HG03565 (cell line): ENCODE data around the gene OBP2B.
"Not testable (repeated sequence)": the region's sequence is repeated elsewhere in the genome, so short reads cannot be mapped to it uniquely, and the experiment has no call there.

Source experiments
- ATAC-seq: cut with Tn5 transposase; IDR thresholded peaks from one replicate; pipeline ENCODE4 v1.9.1; 2021; ENCODE audit warnings: mild to moderate bottlenecking, moderate library complexity; ENCODE audit not compliant: unreplicated experiment

Gene OBP2B, protein sequence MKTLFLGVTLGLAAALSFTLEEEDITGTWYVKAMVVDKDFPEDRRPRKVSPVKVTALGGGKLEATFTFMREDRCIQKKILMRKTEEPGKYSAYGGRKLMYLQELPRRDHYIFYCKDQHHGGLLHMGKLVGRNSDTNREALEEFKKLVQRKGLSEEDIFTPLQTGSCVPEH

DNA sequence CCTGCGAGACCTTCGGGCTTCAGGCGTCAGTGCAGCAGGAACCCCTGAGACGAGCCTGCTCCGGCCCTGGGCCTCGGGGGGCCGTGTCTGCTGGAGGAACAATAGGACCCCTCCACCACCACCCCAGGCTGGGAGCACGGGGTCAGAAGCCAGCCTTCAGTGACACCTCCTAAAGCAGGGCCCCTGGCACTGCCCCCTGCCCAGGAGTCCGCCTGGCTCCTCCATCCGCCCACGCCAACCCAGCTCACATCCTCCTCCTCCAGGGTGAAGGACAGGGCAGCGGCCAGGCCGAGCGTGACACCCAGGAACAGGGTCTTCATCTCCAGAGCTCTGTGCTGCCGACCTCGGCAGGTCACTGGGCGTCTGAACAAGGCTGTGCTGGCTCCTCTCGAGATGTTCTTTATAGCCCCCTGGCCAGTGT is at the start of gene OBP2B:
OBP2B (minus strand) TSS at position 371 of the 421 bp plus-strand sequence; CDS start at position 320, 51 bp downstream.
- not testable (repeated sequence) for ATAC-seq

DNA sequence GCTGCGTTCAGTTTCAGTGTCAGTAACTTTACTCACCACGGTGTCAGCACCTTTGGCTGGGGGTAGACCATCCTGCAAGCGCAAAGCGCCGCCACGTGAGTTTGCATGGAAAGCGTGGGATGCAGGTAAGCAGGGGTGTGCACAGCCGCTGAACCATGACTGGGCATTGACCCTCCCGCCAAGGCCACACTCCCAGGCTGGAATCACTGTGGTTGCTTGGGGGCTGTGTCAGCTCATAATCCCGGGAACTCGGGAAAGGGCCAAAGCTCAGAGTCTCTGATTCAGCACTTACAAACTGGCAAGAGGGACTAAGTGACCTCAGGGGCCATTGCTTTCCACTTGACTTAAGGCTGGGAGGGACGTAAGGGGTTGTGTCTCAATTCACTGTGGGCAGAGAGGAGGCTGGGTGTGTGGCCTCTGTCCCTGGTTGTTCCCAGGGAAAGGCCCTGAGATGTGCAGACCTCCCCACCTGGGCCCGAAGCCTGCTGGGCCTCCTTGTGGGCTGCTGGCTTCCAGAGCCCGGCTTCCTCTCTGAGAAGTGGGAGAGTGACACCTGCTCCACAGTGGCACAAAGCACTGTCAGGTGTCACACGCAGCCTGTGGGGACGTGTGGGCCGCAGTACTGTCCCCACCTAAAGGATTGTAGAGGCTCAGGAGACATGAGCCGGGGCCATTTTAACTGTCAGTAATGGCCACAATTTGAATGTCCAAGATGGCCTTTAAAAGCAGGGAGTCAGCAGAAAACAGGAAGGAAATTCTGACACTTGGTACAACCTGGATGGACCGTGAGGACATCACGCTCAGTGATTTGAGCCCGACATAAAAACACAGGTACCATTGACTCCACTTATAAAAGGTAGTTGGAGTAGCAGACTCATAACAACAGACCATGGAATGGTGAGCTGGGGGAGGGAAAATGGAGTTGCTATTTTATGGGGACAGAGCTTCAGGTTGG is 49.3 kb upstream of the OBP2B start:
- ATAC-seq = no peak

GRCh38 chr9:133257465-133257956 is 48.5 kb upstream of the OBP2B start:
- ATAC-seq = no peak

GRCh38 chr9:133256686-133257091 is 47.6 kb upstream of the OBP2B start:
- no peak for ATAC-seq

- no peak for ATAC-seq
Observed at GRCh38 chr9:133256136-133256461, 47.0 kb upstream of the OBP2B start.

- no peak for ATAC-seq
Observed at GRCh38 chr9:133255371-133256135, 46.5 kb upstream of the OBP2B start.

DNA sequence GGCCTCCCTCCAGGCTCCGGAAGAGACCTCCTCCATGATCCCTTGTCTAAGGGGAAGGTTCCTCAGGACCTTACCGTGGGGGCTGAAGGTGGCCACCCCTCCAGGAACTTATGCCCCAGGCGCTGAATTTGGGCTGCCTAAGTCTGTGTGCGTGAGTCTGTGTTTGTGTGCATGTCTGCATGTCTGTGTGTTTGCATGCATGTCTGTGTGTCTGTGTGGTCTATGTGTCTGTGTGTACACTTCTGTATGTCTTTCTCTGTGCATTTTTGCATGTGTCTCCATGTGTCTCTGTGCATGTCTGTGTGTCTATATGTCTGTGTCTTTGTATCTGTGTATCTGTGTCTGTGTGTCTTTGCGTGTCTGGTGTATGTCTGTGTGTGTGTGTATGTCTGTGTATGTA is 45.4 kb upstream of the OBP2B start:
- no peak for ATAC-seq

DNA sequence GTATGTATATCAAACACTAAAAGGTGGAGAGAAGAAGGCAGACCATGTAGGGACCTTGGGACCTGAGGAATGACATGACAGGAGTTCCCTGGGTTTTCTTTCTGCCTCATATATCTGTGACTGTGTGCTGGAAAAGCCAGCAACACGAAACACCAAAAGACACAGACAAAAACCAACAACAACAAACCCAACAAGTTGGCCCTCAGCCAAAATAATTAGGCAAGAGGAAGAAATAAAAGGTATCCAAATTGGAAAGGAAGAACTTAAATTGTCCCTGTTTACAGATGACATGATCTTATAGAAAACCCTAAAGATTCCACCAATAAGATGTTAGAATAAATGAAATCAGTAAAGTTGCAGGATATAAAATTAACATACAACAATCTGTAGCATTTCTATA is 44.2 kb upstream of the OBP2B start:
- no peak for ATAC-seq

DNA sequence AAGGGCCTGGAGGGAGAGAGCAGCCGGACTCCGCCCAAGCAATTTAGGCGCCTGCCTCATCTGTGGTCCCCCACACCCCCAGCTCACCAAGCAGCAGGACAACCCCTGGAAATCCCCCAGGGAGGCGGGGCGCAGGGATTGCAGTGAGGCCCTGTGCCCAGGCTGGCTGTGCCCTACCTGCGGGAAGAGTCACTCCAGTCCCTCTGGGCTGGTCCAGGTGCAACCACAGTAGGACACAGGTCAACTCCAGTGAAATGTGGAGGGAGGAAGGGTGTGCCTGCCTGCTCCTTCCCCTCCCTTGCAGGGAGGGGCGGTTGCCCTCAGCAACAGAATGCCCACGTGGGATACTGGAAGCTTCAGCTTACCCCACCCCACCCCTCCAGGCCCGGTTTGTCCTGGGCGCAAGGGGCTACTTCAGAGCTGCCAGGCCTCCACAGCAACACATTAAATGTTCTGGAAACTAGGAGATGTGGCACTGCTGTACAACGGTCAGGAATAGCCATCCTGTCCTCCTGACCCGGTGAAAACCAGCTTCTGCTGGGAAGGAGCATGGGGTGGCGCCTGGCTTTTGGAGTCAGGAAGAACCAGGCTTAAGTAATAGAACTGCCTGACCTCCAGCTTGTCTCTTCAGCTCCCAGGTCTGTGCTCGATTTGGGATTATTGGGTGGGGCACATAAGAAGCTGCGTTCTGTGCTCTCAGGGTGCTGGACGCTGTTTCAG is 43.4 kb upstream of the OBP2B start:
- no peak for ATAC-seq

GRCh38 chr9:133251773-133252172 is 42.7 kb upstream of the OBP2B start:
- ATAC-seq = no peak

GRCh38 chr9:133251221-133251620 is 42.2 kb upstream of the OBP2B start:
- ATAC-seq = not testable (repeated sequence)

DNA sequence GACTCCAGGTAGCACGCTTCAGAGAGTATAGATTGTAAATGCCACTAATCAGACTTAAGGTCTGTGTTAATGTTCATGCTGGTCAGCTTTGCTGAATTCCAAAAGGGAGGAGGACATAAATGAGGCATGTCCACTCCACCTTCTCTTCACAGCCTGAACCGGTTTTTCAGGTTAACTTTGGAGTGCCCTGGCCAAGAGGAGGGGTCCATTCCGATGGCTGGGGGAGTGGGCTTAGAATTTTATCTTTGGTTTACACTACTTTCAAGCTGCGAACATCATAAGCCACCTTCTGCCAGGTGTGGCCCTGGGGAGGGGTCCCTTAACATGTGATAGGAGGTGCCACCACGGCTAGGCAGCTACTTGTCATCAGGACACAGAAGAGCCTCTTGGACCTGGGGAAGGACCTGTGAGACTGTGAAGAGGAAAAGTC is 41.7 kb upstream of the OBP2B start:
- no peak for ATAC-seq

DNA sequence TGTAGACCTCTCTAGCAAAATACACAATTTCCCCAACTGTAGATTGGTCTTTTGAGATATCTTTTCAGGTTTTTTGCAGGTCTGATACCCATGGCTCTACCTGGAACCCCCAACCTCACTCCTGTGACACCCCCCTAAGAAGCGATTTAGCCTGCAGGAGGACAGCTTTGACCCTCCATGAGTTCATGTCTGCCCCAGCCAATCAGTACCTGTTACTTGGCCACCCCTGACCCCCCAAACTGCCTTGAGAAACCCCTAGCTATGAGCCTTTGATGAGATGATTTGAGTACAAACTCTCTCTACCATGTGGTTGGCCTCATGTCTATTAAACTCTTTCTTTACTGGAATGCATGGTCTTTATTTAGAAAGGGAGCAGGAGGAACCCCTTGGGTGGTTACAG is 40.3 kb upstream of the OBP2B start:
- ATAC-seq = no peak

- ATAC-seq = no peak
Observed at GRCh38 chr9:133248726-133249295, 39.8 kb upstream of the OBP2B start.

DNA sequence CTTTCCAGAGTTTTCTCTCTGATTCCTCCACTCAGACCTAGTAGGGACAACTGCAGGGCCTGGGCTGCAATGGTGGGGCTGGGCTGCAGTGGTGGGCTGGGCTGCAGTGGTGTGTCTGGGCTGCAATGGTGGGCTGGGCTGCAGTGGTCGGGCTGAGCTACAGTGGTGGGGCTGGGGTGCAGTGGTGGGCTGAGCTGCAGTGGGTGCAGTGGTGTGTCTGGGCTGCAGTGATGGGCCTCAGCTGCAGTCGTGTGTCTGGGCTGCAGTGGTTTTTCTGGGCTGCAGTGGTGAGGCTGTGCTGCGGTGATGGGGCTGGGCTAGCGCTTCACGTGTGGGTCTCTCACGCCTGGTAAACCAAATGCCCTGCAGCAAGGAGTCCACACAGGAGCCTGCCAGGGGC is 38.6 kb upstream of the OBP2B start:
- no peak for ATAC-seq

DNA sequence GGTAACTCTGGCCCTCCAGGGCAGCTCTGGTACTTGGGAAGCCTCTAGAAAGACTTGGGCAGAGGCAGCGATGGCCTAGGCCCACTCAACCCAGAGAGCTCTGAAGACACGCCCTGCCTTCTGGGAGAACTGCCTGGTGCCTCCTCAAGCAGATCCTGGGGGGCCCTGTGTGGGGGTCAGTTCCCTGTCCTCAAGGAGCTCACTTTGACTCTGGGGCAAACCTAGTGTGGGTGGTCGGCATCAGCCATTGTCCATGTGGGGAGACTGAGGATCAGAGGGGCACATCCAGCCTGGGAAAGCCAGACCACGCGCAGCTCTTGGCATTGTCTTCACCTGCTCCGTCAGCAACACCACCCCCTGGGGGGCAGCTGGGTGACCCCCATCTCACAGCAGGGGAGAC is 37.9 kb upstream of the OBP2B start:
- no peak for ATAC-seq

GRCh38 chr9:133246562-133246961 is 37.5 kb upstream of the OBP2B start:
- no peak for ATAC-seq

- no peak for ATAC-seq
Observed at GRCh38 chr9:133242991-133243390, 33.9 kb upstream of the OBP2B start.

- no peak for ATAC-seq
Observed at GRCh38 chr9:133242241-133242640, 33.2 kb upstream of the OBP2B start.

DNA sequence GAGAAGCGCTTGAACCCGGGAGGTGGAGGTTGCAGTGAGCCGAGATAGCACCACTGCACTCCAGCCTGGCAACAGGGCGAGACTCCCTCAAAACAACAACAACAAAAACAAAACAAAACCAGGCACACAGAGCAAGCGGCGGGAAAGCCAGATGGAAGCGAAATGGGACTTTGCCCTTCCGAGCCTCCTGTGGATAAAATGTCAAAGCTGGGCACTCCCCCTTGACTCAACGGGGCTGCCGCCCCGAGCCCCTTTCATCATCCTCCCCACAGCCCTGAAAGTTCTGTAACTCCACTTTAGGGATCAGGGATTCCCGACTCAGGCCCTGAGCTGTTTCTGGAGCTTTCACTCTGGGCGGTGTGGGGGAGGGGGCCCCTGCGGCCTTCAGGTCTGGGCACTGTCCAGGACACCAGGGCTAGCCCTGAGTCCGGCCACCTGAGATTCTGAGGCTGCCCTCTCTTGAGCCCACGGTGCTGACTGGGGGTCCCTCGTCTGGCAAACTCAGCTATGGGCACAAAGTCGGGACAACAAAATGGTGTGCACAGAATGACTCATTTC is 30.6 kb upstream of the OBP2B start:
- ATAC-seq = no peak
